NCI-H2081 treated with DMSO at 0.1 percent for 48 hours (cell line): ENCODE data around the gene ADAMTS17.
"Not testable (repeated sequence)": the region's sequence is repeated elsewhere in the genome, so short reads cannot be mapped to it uniquely, and the experiment has no call there.

Experiments
- DNase-seq: peaks from one replicate; lab custom pipeline; 2025; lab: John Stamatoyannopoulos, UW

ADAMTS17 gene

GRCh38 chr15:99955181-99955525 is 386.6 kb downstream of the ADAMTS17 start:
- DNase-seq: no peak

- no peak for DNase-seq
Observed at GRCh38 chr15:99954361-99955180, 387.2 kb downstream of the ADAMTS17 start.

GRCh38 chr15:99953886-99954285 is 387.9 kb downstream of the ADAMTS17 start:
- DNase-seq: no peak

- DNase-seq: no peak
Observed at GRCh38 chr15:99951511-99951910, 390.3 kb downstream of the ADAMTS17 start.

GRCh38 chr15:99944131-99944530 is 397.6 kb downstream of the ADAMTS17 start:
- no peak for DNase-seq

- no peak for DNase-seq
Observed at GRCh38 chr15:99943466-99943865, 398.3 kb downstream of the ADAMTS17 start.

GRCh38 chr15:99932676-99933402 is 408.9 kb downstream of the ADAMTS17 start:
- no peak for DNase-seq

GRCh38 chr15:99931703-99932603 is 409.8 kb downstream of the ADAMTS17 start:
- no peak for DNase-seq

- no peak for DNase-seq
Observed at GRCh38 chr15:99930696-99931095, 411.1 kb downstream of the ADAMTS17 start.

GRCh38 chr15:99929266-99929665 is 412.5 kb downstream of the ADAMTS17 start:
- no peak for DNase-seq

GRCh38 chr15:99928429-99928981 is 413.3 kb downstream of the ADAMTS17 start:
- DNase-seq: no peak

GRCh38 chr15:99926532-99926931 is 415.2 kb downstream of the ADAMTS17 start:
- not testable (repeated sequence) for DNase-seq

GRCh38 chr15:99925661-99926461 is 415.9 kb downstream of the ADAMTS17 start:
- DNase-seq: no peak

- DNase-seq: no peak
Observed at GRCh38 chr15:99923711-99924110, 418.1 kb downstream of the ADAMTS17 start.
